GM23338 (cell line): ENCODE results near the gene SLC6A1. TPM values are rescaled to one million over a fixed set of nuclear protein-coding genes. Genes with fewer than 3 reads are reported as not detected.

Experiments used
- ATAC-seq: fragments of 200-7000 bp; cut with Tn5 transposase; 3 replicates; pipeline ENCODE4 v1.9.1; 2020
- DNase-seq: peaks from one replicate; pipeline ENCODE4 v3.0.0-alpha.2; 2015; ENCODE audit warnings: low spot score
- H2AFZ ChIP-seq: fragments of 200-600 bp; sonication (generic); 2 replicates; pipeline ENCODE4 v1.8.0; 2016; ENCODE audit warnings: antibody characterized with exemption, mild to moderate bottlenecking, moderate library complexity
- H3F3A ChIP-seq: fragments of 200-600 bp; sonication (generic); replicated peaks from 2 replicates; pipeline ENCODE4 v1.8.0; 2017; ENCODE audit warnings: antibody characterized with exemption, mixed run types, low read depth
- H3K27ac ChIP-seq: fragments of 200-600 bp; sonication (generic); 2 replicates; pipeline ENCODE4 v1.6.1; 2016; ENCODE audit warnings: low read depth
- H3K27me3 ChIP-seq: fragments of 200-600 bp; sonication (generic); 2 replicates; pipeline ENCODE4 v1.8.0; 2016; ENCODE audit warnings: mild to moderate bottlenecking, mixed run types, moderate library complexity; ENCODE audit not compliant: insufficient read depth
- H3K36me3 ChIP-seq: fragments of 200-600 bp; sonication (generic); 2 replicates; pipeline ENCODE4 v1.8.0; 2016; ENCODE audit warnings: mild to moderate bottlenecking; ENCODE audit not compliant: insufficient read depth
- H3K4me1 ChIP-seq: fragments of 200-600 bp; sonication (generic); 2 replicates; pipeline ENCODE4 v1.8.0; 2016; ENCODE audit warnings: mild to moderate bottlenecking, moderate library complexity; ENCODE audit not compliant: insufficient read depth
- H3K4me2 ChIP-seq: fragments of 200-600 bp; sonication (generic); 2 replicates; pipeline ENCODE4 v1.7.1; 2017; ENCODE audit warnings: mixed run types
- H3K4me3 ChIP-seq: fragments of 200-600 bp; sonication (generic); 2 replicates; pipeline ENCODE4 v1.6.1; 2016; ENCODE audit warnings: mixed run types
- H3K79me2 ChIP-seq: fragments of 200-600 bp; sonication (generic); replicated peaks from 2 replicates; pipeline ENCODE4 v1.8.0; 2017; ENCODE audit warnings: mild to moderate bottlenecking; ENCODE audit not compliant: insufficient read depth
- H3K9me2 ChIP-seq: fragments of 200-600 bp; sonication (generic); 2 replicates; pipeline ENCODE4 v1.8.0; 2017; ENCODE audit not compliant: insufficient read depth
- H4K20me1 ChIP-seq: fragments of 200-600 bp; sonication (generic); replicated peaks from 2 replicates; pipeline ENCODE4 v1.8.0; 2017; ENCODE audit warnings: mild to moderate bottlenecking; ENCODE audit not compliant: insufficient read depth
- H3K27ac Mint-ChIP-seq: 2 replicates; pipeline ENCODE4 v1.8.0; 2020; ENCODE audit warnings: inconsistent platforms, mild to moderate bottlenecking, moderate library complexity, mixed read lengths
- H3K27me3 Mint-ChIP-seq: 3 replicates; pipeline ENCODE4 v1.8.0; 2022; ENCODE audit warnings: low read depth, mild to moderate bottlenecking, moderate library complexity, mixed read lengths, inconsistent platforms; ENCODE audit not compliant: insufficient read depth, poor library complexity
- H3K36me3 Mint-ChIP-seq: 3 replicates; pipeline ENCODE4 v1.8.0; 2021; ENCODE audit warnings: low read depth, mild to moderate bottlenecking, inconsistent platforms, moderate library complexity, mixed read lengths
- H3K4me1 Mint-ChIP-seq: 3 replicates; pipeline ENCODE4 v1.8.0; 2020; ENCODE audit warnings: mild to moderate bottlenecking, inconsistent platforms, mixed read lengths
- H3K4me3 Mint-ChIP-seq: 3 replicates; pipeline ENCODE4 v1.8.0; 2021; ENCODE audit warnings: moderate library complexity, mild to moderate bottlenecking, inconsistent platforms, mixed read lengths
- H3K9me3 Mint-ChIP-seq: 3 replicates; pipeline ENCODE4 v1.8.0; 2020; ENCODE audit warnings: moderate library complexity, mild to moderate bottlenecking, inconsistent platforms, mixed read lengths
- CTCF ChIP-seq, 2 experiments: fragments of 200-600 bp in 1 of 2; sonication (generic) in 1 of 2; conservative IDR thresholded peaks; 2 replicates each; pipeline versions ENCODE4 v1.5.1 to v1.6.1; 2016 to 2017; ENCODE audit warnings: antibody characterized with exemption in 2 of 2, low read depth in 2 of 2, mild to moderate bottlenecking in 2 of 2, moderate library complexity in 1 of 2
- ETS1 ChIP-seq: IDR thresholded peaks from 2 replicates; pipeline ENCODE4 v1.6.1; 2016; ENCODE audit warnings: antibody characterized with exemption
- EZH2 ChIP-seq: fragments of 200-600 bp; sonication (generic); IDR thresholded peaks from one replicate; pipeline ENCODE4 v1.8.0; 2017; ENCODE audit warnings: antibody characterized with exemption, mild to moderate bottlenecking, low read depth; ENCODE audit not compliant: unreplicated experiment
- JUNB ChIP-seq: IDR thresholded peaks from one replicate; pipeline ENCODE4 v1.6.1; 2016; ENCODE audit warnings: antibody characterized with exemption; ENCODE audit not compliant: unreplicated experiment
- NANOG ChIP-seq: IDR thresholded peaks from 2 replicates; pipeline ENCODE4 v1.6.1; 2016; ENCODE audit warnings: antibody characterized with exemption, borderline replicate concordance
- POLR2AphosphoS5 ChIP-seq: IDR thresholded peaks from 2 replicates; pipeline ENCODE4 v1.6.1; 2016; ENCODE audit warnings: antibody characterized with exemption, low read depth
- REST ChIP-seq: IDR thresholded peaks from one replicate; pipeline ENCODE4 v1.6.1; 2018; ENCODE audit warnings: antibody characterized with exemption; ENCODE audit not compliant: unreplicated experiment
- STAT1 ChIP-seq: IDR thresholded peaks from one replicate; pipeline ENCODE4 v1.6.1; 2016; ENCODE audit warnings: antibody characterized with exemption; ENCODE audit not compliant: unreplicated experiment
- ZNF114 ChIP-seq: fragments of 250-450 bp; sonication (Bioruptor Pico); IDR thresholded peaks from 2 replicates; pipeline ENCODE4 v1.5.0; 2020; ENCODE audit warnings: mild to moderate bottlenecking, moderate library complexity
- ZNF331 ChIP-seq: fragments of 250-450 bp; sonication (Bioruptor Pico); IDR thresholded peaks from 2 replicates; pipeline ENCODE4 v1.5.0; 2020; ENCODE audit warnings: low read depth, mild to moderate bottlenecking, moderate library complexity
- polyA plus RNA-seq: library from polyadenylated mRNA; unstranded; fragments of >200 nt; fragmentation: Nextera tagmentation; extraction: Ambion mirVana; gene quantifications from 2 replicates; pipeline ENCODE4 v1.2.1, GENCODE V29; 2016
- total RNA-seq: library from RNA; depleted of rRNA; stranded (reverse); fragments of >200 nt; shearing (Covaris generic); gene quantifications from 2 replicates; pipeline ENCODE4 v1.2.3, GENCODE V29; 2014

SLC6A1 gene
- total and polyA plus RNA-seq, 2 experiments from 2014 or later, result 0.16 to 0.28 TPM

DNA sequence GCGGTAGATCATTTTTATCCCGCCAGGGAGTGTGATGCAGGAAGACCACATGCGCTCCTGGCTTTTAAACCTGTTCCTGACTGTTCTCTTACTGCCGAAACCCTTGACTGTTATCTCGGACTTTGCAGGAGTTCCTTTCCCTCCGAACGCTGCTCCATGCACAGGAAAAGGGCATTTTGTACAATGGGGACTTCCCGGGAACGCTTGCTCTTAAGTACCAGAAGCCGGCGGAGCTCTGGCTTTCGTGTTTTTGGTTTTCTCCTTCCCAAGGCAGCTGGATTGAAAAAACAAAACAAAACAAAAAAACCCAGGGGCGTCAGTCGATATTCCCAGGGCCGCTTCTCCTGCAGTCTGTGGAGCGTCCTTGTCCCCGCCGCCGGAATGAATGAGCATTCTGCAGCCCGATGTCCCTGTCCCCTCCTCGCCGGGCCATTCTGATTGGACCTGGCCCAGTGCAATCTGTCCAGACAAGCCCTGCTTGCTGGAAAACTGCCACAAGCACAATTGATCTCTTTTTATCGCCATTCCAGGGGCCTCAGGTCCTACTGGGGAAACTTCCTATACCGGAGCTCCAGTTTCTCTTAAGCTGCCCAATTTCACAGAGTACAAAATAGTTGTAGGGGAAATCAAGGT lies 44.8 kb downstream of the SLC6A1 start (continued):
- no peak for TF ChIP-seq REST
- no peak for TF ChIP-seq NANOG
- TF ChIP-seq ZNF114, result no peak
- TF ChIP-seq ZNF331 (CRISPR knock-in tag), result no peak
- TF ChIP-seq EZH2, result no peak
- no peak for TF ChIP-seq POLR2AphosphoS5
- TF ChIP-seq JUNB, result no peak
- no peak for TF ChIP-seq ETS1
- TF ChIP-seq STAT1, result no peak
- TF ChIP-seq CTCF (conservative IDR thresholded peaks at IDR 0.05; ENCODE audit: low read depth in 2 of 2), result no peak

- Histone ChIP-seq H3K27ac (no peak overlapping the region), H4K20me1 (no peaks in the 10 kb centered on the region), H3K36me3 (no peaks in the 10 kb centered on the region), H3K9me2 (no peaks in the 10 kb centered on the region), H3K27me3 (no peaks in the 10 kb centered on the region), H3F3A (no peaks in the 10 kb centered on the region), H3K79me2 (no peaks in the 10 kb centered on the region), H3K4me2 (no peak overlapping the region), H2AFZ (no peak overlapping the region), H3K4me3 (no peak overlapping the region), H3K4me1 (no peaks in the 10 kb centered on the region)
- Mint-ChIP-seq H3K9me3 (no peaks in the 10 kb centered on the region; the same call in 2 of the 3 replicates), H3K27me3 (peaks cover 6% of the 10 kb centered on the region), H3K27ac (no peak overlapping the region), H3K36me3 (no peaks in the 10 kb centered on the region), H3K4me3 (no peak overlapping the region), H3K4me1 (no peaks in the 10 kb centered on the region; the same call in 2 of the 3 replicates)
- ATAC-seq (no peak), DNase-seq (no peak)
- TF ChIP-seq ZNF114, result no peak
- TF ChIP-seq POLR2AphosphoS5, result no peak
Measured at GRCh38 chr3:11037976-11038375, 45.4 kb downstream of the SLC6A1 start.
